ENCODE results near the gene TIMM50.
A peak's percentile ranks its signal among the peaks of the same experiment; 100 is the strongest.

Gene TIMM50

GRCh38 chr19:39533003-39533512 is 52.4 kb downstream of the TIMM50 start:
- DNase-seq (ENCODE audit: low read depth in 2 of 2) = no peak

- no peak for DNase-seq (ENCODE audit: low read depth in 2 of 2)
These were observed 53.2 kb downstream of the TIMM50 start for GRCh38 chr19:39533791-39534190.

- no peak for DNase-seq (ENCODE audit: low read depth in 2 of 2)
These were observed 58.5 kb downstream of the TIMM50 start for GRCh38 chr19:39539165-39539517.

- DNase-seq (ENCODE audit: low read depth in 2 of 2) = peak; percentile 92
These were observed 59.1 kb downstream of the TIMM50 start, which contains the start of gene EID2 for GRCh38 chr19:39539518-39540332. Gene EID2, minus strand, starts transcription at chr19:39540161. Its CDS starts 82 bp downstream, at chr19:39540079.

GRCh38 chr19:39540333-39540673 is 59.7 kb downstream of the TIMM50 start:
- no peak for DNase-seq (ENCODE audit: low read depth in 2 of 2)

Measured in activated CD8-positive, alpha-beta memory T cell treated with anti-CD3 and anti-CD28 coated beads for 4 hours (primary cell).